NCI-H2107 (cell line): ENCODE data around the gene RASGEF1C.

Experiments used
- DNase-seq: peaks from one replicate; lab custom pipeline; 2025; lab: John Stamatoyannopoulos, UW

RASGEF1C gene

DNA sequence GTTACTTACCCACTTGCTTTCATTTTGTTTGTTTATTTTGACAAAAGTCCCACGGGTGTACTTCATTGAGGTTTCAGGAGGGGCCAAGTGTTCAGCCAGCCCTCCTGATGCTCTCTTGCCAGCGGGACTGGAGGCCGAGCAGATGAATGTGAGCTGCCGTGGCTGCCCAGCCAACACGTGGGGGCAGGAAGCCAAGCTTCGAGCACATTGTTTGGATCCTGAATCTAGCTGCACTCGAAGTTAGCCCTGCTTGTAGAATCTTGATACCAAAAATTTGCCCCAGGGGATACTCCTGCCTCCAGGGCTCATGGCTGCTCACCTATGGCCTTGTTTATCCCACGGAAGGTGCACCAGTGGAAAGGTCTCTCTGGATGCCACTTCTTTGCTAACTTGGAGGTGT is 49.3 kb downstream of the RASGEF1C start:
- no peak for DNase-seq

DNA sequence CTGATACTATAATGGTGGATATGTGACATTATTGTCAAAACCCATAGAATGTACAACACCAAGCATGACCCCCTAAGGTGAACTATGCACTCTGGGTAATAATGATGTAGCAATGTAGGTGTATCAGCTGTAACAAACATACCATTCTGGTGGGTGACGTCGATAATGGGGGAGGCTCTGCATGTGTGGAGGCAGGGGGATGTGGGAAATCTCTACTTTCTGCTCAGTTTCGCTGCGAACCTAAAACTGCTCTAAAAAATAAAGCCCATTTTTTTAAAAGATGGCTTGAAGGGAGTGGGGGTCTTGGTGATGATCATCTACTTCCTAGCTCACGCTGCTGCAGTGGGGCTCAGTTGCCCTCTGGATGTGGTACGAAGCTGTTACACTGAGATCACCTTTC is 51.1 kb downstream of the RASGEF1C start:
- DNase-seq, result no peak

DNA sequence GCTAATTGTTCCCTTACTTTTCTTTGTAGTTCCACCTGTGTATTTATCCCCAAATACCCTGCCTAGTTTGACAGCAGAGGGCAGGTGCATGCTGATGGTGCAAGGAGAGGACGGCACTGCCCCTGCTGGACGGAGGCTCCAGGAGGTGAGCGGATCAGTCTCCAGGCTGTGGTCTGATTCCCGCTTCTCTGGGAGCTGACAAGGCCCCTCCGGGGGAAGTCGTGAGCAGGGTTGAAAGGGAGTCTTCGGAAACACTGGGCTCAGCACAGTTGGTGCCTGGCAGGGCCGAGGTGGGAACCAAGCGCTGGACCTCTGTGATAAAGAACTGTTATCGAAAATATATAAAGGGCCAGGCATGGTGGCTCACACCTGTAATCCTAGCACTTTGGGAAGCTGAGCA is 52.9 kb downstream of the RASGEF1C start:
- DNase-seq, result no peak

DNA sequence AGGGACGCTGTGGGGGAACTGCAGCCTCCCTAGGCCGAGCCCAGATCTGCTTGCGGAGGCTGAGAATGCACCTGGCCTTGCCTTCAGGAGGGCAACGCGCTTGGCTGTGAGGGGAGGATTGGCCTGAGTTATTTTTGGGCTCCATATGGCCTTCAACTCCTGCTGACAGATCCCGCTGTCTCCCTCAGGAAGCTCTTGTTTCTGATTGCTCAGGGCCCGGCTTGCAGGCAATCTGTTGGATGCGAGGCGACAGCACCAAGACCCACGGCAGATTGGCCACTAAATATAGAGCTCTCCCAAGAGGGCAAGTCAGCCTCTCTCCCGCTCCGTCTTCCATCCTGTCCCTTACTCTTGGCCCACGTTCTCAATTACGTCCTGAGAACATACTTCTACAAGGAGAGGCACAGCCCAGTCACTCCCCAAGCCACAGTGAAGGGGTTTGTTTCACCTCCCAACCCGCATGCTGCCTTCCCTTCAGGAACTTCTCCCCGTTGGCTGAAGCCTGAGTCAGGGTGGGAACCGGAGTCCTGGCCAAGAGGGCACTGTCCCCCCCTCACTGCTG is 53.6 kb downstream of the RASGEF1C start:
- no peak for DNase-seq

DNA sequence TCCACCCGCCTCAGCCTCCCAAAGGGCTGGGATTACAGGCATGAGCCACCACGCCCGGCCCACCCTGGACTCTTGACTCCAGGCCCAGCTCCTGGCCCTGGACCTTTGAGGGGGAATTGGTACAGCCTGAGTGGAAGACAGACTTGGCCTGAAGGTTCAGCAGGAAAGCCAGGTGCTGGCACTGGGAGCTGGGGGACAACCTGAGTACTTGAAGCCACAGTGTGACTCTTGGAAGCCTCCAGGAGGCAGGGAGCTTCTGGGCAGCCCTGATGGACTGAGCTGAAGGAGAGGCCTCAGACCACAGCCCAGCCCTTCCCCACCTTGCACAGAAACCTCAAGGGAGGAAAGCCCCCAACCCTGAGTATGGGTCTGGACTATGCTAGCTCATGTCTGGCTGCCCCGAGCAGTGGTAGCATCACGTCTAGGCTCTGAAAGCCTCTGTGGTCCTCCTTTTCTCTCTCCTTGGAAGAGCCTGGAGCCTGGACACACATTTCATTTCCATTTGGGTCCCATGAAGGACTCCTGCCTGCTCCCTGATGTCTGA is 54.1 kb downstream of the RASGEF1C start:
- DNase-seq, result no peak

DNA sequence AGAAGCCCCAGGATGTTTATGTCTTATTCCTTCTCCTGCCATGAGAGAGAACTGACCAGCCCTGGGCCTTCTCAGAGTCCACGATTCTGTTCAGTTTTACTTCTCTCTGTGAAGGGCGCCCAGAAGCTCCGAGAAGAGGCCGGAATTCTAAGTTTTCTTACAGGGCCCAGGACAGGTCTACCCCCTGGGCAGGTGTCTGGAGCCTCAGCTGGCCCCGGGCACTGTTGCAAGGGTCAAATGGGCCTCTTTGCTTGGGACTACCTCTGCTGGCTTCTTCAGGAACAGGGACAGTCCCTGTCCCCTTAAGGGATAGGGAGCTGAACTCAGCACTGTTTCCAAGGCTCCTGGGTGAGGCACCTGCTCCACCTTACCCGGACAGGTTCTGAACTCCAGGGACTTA is 55.0 kb downstream of the RASGEF1C start:
- no peak for DNase-seq

DNA sequence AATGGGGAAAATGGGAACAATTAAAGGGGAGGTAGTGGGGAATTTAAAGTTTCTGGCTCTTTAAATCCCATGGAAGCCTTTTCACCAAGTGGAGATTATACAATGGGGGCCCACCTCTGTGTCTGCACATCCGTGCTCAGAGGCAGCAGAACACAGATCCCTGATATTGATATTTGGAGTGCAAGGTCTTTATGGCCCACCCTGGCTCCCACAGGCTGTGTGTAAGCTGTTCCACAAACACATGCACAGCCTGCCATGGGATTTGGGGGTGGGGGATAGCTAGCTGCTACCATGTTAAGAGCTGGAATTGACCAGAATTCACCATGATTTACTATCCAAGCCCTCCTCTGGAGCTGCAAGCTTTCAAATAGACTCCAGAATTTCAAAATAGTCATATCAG is 55.9 kb downstream of the RASGEF1C start:
- DNase-seq, result no peak

DNA sequence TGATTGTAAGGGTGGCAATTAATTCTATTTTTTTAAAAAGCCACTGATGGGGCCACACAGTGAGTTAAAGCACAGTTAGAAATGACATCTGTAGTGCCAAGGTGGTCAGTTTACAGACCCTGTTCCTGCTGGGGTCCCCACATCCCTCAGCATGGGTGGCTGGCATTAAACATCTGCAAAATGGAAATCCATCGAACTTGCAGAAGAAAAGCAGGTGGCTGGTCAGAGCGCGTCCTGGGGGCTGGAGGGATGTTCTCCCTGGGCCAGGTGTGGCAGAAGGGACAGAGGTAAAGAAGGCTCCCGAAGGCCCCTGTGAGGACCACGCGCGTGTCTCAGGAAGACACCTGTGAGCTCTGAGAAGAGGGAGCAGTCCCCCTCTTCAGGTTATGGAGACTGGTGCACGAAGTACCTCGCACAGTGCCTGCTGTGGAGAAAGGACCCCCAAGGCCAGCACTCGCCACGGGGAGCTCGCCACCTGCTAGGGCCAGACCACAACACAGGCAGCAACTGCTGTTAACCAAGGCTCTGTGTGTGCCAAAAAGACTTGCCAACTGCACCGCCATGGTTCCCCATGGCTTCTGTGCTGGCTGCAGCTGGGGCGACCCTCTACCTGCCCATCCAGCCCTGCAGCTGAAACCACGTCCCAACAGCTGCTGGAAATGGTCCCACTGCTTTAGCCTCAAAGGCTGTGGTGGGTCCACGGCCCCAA is 65.2 kb downstream of the RASGEF1C start:
- DNase-seq, result no peak

DNA sequence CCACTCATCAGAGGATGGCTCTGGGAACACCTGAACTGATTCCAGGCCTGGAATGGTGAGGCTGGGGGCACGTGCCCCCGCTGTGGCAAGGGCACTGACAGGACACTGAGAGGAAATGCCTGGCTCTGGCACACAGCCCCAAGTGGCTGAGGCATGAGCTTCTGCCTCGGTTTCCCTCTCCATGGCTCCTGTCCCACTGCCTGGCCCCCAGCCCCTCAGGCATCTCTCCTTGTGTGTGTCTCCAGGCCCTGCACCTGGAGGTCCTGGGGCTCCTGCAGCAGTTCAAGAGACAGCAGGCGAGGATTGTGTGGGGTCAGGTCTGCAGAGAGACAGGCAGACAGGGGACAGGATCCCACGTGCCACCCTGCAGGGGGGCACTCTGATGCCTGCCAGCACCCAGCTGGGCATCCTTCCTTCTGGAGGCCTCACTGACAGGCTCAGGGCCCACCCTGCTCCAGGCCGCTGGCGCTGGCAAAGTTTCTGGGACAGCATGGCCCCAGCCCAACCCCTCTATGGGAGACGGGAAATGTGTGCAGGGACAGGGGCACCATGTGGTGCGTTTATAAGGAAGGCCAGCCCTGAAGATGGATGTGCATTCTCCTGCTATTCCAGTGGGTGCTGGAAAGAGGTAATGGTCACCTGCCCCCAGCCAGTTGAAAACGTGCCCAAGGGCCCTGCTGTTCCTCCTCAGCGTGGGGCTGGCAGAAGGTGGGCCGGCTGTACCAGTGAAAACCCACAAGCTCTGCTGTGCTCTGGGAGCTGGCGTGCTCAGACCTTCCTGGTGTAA is 66.0 kb downstream of the RASGEF1C start:
- DNase-seq, result no peak

DNA sequence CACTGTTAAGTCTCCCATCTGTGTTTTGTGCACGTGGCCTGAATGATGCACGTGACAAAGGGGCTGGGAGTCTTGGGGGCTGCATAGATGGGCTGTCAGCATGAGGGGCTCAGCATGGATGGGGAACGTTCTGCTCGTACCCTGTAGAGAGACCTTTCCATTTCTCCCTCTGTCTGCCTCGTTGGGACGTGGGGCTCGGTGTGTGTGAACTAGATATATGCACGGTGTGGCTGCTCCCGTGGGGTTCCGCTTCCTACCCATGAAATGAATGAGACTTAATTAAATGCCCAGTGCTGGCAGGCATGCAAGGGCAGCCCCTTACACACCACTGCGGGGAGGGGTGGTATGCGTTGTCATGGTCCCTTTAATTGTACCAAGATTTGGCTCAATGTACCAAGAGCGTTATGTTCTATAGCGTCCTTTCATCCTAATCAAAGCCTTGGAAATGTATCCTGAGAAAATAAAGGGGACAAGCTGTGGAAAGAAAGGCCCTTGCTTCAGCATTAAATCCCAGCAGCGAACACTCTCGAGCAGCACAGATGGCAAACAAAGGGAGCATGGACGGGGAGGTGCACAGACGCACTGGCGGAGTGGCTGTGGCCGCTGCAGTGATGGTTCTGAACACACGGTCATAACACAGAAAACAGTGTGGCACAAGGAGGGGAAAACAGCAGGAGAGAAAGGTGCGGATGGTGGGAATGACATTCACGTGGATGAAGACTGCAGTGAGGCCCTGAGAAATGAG is 66.8 kb downstream of the RASGEF1C start:
- DNase-seq, result no peak

DNA sequence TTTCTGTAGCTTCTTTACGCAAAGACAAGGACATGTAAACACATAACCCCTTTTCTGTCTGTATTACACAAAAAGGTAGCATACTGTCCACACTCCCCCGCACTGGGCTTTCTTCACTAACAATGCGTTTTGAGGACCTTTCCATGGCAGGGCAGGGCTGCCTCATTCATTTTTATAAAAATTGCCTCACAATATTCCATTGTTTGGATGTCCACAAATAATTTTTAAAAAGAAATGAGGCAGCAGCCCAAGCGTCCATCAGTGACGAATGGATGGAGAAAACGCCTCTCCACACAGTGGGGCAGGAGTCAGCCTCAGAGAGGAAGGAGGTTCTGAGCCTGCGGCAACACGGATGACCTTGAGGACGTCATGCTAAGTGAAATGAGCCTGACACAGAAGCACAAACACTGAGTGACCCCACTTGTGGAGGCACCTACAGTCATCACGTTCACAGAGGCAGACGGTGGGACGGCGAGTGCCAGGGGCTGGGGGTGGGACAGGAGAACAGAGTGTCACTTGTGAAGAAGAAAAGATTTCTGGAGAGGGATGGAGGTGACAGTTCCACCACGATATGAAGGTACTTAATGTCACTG is 67.8 kb downstream of the RASGEF1C start:
- no peak for DNase-seq

DNA sequence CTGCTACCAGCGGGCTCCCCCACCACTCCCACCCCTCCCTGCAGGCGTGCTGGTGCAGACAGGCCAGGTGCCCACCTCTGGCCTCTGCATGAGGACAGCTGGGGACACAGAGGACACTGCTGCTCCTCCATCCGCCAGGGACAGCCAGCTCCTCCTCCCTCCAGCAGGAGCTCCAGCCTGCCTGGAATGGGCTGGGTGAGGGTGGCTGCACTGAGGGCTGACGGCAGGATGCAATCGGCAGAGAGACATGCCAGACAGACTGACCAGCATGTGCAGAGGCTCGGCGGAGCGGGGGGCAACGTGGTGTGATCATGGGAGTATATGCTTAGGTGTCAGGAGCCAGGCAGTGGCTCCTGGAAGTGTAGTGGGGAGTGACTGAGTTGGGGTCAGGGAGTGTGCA is 68.4 kb downstream of the RASGEF1C start:
- no peak for DNase-seq

DNA sequence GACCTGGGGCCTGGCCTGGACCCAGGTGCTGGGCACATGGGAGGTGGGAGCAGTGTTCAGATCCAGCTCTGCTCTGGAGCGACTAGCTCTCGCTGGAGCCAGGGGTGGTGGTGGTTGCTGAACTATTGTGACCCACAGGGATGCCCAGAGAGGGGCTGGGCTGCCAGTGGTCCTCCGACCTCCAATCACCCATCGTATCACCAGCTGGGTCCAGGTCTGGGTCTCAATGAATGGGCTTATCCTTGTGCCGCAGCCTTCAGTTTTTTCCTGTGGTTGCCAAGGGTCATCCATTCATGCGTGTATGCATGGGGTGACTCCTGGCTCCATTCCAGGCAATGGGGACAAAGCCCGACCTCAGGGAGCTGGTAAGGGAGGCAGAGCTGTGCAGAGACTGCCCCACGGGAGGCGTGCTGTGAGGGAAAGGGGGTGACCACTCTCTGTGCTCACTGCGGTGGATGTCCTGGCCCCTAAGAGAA is 68.9 kb downstream of the RASGEF1C start:
- DNase-seq, result no peak

DNA sequence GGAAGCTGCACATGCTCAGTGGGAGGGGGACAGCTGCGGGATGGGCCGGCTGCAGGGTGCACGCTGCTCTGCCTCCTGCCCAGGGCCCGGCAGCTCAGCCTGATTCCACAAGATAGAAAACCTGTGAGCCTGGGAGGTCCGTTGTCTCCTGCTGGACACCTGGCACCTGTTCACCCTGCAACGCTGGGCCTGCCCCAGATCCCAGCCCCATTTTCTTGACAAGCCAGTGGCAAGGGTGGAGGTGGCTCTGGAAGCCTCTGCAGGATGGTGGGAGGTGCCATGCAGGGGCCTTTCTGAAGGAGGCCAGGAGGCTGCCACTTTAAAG is 69.3 kb downstream of the RASGEF1C start:
- no peak for DNase-seq

DNA sequence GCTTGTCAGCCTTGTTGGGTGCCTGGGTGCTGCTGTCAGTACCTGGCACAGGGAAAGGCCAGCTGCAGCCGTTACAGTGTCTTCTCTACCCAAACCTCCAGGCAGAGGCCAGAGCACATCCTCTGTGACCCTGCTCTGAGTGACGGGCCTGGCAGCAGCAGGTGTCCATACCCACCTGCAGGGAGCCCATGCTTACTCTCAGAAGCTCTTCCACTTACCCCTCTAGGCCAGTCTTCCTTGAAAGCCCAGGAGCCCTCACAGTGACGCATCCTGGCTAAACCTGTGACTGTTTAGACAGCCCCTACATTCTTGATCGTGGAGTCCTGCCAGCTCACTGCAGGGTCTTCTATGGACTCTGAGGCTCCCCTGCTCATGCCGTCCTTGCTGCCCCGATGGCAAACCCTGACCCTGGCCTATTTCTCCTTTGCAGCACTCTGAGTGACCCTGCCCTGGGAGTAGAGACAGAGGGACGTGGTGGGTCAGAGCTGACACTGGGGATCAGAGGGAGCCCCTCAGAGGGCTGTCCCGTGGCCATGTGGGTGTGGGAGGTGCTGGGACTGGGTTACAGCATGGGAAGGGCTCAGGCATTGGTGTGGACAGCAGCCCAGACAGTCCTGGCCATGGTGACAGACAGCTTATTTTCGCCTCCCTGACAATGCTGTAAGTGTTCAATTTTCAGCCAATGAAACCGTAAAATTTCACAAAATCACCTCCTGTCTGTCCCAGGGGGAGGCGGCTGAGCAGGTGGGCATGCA is 69.9 kb downstream of the RASGEF1C start:
- no peak for DNase-seq

DNA sequence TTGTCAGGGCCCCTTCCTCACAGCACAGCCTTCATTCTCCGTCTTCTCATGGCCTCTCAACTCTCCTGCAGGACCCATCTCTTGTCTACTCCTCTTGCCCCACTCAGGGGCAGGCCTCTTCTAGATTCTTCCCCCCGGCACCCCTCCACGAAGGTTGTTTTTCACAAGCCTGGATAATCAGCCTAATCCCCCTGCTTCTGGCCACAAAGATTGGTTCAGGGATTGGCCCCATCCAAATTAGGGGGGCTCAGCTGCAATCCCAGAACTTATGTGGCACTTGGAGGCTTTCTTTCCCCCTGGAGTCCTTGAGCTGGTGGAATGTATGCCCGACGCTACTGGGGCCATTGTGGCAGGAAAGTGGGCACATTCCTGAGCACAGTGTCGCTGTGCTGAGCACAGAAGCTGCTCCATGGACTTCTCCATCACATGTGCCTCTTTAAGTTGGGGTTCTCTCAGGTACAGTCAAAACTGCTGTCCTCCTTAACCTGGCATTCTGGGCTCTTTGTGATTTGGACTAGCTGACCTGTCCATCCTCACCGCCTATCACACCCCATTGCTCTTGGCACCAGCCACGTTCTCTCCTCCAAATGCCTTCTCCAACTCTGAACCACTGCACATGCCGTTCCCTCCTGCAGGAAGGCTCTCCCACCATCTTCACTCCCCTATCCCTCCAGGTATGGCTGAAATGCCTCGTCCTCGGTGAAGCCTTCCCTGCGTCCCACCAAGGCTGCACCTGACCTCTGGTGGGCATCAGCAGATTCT is 70.6 kb downstream of the RASGEF1C start:
- DNase-seq, result no peak

DNA sequence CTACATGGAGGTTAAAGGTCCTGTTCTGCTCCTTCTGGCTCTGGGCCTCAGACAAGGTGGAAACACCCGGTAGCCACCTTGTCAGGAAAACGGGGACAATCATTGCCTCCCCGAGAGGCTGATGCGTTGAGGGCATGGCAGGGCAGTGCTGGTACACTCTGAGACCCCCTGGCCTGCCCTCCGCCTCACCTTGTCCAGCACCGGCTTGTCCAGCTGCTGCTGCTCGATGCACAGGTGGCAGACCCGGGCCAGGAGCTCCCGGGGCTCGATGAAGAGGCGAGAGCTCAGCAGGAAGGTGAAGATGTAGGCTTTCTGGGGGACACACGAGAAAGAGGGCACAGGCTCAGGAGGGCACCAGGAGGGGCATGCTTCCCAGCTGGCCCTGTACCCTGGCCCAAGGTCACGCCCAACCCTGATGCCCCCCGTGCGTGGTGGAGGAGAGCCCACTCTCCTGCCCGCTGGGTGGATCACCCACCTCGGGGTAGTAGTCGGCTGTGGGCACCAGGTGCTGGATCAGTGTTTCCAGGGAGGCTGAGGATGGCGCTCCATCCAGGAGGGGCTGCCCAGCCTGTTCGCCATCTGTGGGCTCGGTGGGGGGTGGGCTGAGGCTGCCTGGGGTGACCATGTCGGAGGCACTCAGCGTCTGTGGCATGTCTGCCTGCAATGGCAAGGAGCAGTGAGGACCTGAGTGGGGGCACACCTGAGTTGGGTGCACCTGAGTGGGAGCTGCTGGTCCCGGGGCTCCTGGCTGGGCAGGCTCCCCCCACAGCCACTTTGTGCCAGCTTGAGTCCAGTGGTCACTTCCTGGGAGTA is 71.4 kb downstream of the RASGEF1C start:
- DNase-seq, result no peak

DNA sequence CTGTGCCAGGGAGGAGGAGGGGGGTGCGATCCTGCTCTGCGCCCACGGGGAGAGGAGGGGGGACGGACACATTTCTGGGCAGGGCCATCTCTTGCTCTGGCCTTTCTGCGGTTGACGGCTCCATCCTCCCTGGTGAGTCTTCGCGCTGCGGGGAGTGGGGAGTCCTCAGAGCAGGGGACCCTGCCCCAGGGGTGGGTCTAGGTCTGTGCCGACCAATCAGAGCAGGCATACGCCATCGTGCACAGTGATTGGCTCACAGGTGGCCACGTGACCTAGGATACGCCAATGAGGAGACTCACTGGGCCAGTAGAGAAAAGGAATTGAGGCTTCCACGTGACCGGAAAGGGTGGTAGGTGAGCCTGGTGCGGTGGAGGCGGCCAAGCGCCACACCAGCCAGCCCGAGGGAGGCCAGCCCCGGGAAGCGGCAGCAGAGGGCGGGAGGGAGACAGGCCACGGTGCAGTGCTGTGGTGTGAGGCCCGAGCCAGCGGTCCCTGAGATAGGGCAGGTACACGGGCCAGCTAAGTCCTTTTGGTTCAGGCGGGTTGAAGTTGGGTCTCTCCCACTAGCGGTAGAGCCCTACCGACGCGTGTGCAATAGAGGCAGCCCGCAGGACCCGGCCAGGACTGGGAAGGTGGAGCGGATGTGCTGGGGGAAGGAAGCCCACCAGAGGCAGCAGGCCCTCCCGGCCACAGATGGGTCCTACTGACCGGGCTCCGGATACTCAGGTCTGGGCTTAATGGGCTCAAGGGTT is 72.2 kb downstream of the RASGEF1C start:
- no peak for DNase-seq
